Non-pigmented ciliary epithelial cell (primary cell): ENCODE results near the gene MYO3B.
"Not testable (repeated sequence)": the region's sequence is repeated elsewhere in the genome, so short reads cannot be mapped to it uniquely, and the experiment has no call there.

ENCODE experiments used
- DNase-seq: peaks from one replicate; pipeline ENCODE4 v3.0.0-alpha.2; 2010; ENCODE audit warnings: low read depth

Gene MYO3B

DNA sequence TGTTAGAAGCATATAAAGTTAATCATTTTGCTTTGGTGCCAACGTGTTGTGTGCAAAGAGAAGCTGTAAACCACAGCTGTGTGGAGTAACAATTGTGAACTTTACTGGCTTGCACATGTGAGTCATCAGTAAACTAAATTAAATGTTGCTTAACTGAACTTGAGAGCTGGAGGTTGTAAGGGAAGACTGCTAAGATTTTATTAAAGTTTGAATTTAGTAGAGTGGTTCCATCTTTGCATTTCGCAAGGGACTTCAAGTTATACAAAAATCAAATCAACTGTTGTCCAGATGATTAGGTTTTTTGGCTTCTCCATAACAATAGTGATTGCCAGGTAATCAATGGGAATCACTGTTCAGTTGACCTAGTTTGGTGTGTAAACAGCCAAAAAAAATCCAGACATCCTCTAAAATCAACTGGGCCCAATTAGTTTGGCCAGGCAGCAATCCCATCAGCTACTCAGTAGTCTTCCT lies 247.4 kb downstream of the MYO3B start:
- DNase-seq = no peak

DNA sequence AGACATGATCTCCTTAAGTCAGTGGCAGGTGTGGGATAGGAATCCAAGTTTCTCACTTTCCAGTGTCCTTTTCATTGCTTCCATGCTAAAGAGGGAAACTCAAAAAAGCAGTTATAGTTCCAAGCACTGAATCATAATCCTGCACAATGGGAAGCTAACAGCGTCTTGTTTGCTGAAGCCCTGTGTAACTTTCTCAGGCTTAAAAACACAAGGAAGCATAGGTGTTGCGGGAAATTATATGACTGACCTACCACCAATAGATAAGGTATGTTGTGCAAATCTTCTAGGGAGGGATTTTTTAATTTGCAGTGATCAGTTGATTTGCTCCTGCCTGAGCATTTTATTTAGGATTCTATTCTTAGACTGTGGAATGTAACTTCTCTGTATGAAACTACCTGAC lies 250.9 kb downstream of the MYO3B start:
- no peak for DNase-seq

DNA sequence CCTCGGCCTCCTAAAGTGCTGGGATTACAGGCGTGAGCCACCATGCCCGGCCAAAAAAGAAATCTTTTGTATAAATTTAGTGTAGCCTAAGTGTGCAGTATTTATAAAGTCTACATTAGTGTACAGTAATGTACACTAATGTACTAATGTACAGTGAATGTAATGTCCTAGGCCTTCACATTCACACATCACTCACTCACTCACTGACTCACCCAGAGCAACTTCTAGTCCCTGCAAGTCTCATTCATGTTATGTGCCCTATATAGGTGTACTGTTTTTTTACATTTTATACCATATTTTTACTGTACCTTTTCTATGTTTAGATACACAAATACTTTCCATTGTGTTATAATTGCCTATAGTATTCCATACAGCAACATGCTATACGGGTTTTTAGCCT lies 254.9 kb downstream of the MYO3B start:
- no peak for DNase-seq

DNA sequence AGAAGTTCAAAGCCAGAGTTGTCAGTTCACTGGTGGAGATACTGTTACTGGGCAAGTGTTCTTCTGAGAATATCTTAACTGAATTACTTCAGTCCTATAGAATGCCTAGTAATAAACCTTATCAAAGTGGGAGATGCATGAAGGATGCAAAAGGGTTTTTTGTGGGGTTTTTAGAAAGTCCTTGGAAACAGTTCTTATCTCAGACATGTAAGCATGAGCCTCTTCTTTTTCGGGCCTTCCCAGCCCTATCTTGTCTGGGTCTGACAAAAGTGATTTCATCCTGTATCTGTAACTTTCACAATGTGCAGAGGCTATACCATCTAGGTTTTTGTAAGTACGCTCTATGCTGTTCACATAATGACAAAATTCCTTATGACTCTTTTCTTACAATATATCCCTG lies 255.5 kb downstream of the MYO3B start:
- no peak for DNase-seq

DNA sequence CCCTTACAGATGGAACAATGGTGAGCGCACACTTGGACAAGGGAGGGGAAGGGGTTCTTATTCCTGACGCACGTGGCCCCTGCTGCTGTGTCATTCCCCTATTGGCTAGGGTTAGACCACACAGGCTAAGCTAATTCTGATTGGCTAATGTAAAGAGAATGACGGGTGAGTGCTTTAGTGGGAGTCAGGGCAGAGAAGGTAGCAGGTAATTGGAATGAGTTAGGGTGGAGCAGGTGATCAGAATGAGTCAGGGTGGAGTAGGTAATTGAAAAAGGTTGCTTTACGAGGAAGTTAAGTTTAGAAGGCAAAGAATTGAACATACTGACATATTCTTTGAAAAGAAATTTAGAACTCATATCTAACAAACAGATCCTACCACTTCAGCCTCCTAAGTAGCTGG lies 256.4 kb downstream of the MYO3B start:
- DNase-seq = not testable (repeated sequence)

- no peak for DNase-seq
These were observed 257.1 kb downstream of the MYO3B start for GRCh38 chr2:170434900-170435621.

DNA sequence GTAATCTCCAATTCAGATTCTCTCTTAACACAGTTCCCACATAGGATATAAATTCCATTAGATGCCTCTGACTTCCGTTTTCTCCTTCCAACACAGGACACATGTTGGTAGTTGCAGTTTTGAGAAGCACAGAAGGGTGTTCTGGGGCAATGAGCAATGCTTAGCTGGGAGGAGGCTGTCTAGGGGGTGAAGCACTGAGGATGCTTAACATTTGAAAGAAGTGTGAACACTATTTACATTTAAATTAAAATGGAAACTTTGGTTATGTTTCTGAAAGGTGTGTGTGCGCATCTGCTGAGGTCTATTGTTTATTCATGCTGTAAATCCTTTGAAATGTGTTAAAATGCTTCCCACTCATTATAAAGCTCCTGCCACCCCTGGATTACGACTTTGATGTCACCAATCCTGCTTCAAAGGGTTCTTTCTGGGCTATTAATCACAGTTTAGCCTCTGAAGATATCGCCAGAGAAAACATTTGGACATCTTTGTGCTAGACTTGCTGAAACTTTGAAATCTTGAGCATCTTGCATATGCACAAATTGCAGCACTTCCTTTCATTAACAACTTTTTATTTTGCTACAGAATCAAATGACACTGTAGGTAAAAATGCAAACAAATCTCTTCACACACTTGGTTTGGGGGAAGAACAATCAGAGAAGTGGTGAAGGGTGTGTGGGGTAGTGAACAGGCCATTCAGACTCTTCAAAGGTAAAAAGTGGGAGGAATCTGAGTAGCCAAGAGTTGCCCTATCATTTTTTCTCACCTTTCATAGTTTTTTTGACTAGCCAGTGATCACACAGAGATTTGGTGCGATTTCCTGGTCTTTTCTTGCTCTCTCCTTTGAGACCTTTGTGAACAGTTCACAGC lies 258.4 kb downstream of the MYO3B start:
- DNase-seq = no peak

- no peak for DNase-seq
These were observed 268.1 kb downstream of the MYO3B start for GRCh38 chr2:170446078-170446477.

DNA sequence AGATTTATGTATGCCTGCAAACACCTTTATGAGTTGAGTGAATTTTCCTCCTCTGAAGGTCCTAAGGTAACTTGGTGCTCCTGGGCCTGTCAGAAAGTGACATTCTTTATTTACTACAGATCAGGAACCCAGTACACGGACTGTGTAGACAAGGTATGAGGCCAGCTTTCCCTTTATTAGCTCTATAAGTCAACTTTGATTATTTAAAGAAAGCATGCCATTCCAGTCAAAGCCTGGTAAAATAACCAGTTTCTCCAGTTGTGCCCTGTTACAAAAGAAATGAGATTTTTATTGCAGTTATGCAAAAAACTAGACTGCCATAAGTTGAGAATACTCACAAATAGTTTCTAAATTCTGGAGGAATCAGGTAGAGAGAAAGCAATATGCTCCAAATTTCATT lies 271.1 kb downstream of the MYO3B start:
- no peak for DNase-seq

- DNase-seq = no peak
These were observed 276.8 kb downstream of the MYO3B start for GRCh38 chr2:170454471-170455372.

GRCh38 chr2:170455617-170456426 lies 277.9 kb downstream of the MYO3B start:
- DNase-seq = no peak

DNA sequence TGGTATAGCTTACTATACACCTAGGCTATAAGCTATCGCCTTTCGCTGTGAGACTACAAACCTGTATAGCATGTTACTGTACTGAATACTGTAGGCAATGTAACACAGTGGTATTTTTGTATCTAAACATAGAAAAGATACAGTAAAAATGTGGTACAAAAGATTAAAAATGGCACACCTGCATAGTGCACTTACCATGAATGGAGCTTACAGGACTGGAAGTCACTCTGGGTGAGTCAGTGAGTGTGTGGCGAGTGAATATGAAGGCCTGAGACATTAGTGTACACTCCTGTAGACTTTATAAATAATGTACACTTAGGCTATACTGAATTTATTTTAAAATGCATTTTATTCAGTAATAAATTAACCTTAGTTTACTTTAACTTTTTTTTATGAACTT lies 279.0 kb downstream of the MYO3B start:
- DNase-seq = no peak

DNA sequence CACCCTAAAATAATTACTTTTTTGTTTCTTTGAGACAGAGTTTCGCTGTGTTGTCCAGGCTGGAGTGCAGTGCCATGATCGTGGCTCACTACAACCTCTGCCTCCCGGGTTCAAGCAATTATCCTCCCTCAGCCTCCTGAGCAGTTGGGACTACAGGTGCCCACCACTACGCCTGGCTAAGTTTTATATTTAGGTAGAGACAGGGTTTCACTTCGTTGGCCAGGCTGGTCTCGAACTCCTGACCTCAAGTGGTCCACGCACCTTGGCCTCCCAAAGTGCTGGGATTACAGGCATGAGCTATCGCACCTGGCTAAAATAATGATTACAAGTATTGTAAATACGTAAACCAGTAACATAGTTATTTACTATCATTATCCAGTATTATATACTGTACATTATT lies 279.8 kb downstream of the MYO3B start:
- no peak for DNase-seq

GRCh38 chr2:170461889-170462288 lies 283.9 kb downstream of the MYO3B start:
- no peak for DNase-seq

- DNase-seq = no peak
These were observed 284.7 kb downstream of the MYO3B start for GRCh38 chr2:170462433-170463205.

DNA sequence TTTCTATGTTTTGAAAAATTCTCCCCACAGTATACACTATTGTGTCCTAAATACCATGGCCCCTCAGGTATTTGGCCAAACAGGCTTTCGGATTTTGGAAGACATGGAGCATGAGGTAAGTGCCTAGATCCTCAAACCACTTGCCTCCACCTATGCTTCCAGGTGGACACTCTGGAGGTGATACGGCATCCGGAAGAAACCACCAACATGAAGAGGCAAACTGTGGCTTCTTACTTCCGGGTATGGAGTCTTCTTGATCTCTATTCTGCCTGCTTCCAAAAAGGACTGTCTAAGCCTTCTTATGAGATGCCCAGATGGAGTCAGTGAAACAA lies 285.2 kb downstream of the MYO3B start:
- DNase-seq = no peak

GRCh38 chr2:170464268-170464667 lies 286.3 kb downstream of the MYO3B start:
- DNase-seq = no peak

GRCh38 chr2:170465241-170465640 lies 287.3 kb downstream of the MYO3B start:
- DNase-seq = no peak

GRCh38 chr2:170466632-170467031 lies 288.7 kb downstream of the MYO3B start:
- DNase-seq = no peak

DNA sequence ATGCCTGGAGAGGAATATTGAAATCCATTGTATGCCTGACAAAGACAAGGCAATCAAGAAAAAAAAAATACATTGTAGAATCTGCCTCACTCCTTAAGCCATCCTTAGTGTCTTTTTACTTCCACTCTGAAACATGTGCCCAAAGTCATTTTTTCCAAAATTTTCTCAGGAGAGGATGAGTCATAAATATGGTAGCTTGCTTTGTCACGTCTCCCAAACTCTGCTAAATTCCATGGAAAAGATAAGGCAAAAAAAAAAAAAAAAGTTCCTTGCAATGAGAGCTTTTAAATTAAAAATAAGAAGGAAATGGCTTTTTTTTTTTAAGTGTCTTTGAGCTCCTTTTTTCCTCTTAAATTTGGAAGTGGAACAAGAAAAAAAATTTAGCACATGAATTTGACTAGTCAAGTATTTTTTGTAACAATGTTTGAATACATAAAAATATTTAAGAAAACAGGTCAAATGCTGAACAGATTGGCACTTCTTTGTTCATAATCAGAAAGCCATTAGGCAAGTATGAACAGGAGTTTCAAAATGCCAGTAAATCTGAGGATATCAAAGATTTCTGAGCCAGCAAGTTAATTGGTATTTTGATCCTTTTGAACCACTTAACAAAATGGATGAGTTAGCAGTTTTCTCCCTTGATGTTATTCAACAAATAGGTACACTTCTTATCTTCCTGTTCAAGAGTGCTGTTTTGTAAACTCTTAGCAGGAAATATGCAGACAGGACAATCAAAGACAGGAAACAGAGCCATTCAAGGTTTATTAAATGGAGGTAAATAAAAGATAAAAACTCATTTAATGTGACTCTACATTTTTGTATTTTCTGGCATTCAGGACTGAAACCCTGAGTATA lies 289.8 kb downstream of the MYO3B start:
- no peak for DNase-seq
